NCI-H345 (cell line): ENCODE results near the gene GALNT12.

Experiments
- DNase-seq: peaks from one replicate; lab custom pipeline; 2025; lab: John Stamatoyannopoulos, UW

GALNT12 gene

GRCh38 chr9:98833090-98833956 is 25.9 kb downstream of the GALNT12 start:
- DNase-seq: no peak

- no peak for DNase-seq
Measured at GRCh38 chr9:98834386-98834785, 26.9 kb downstream of the GALNT12 start.

- no peak for DNase-seq
Measured at GRCh38 chr9:98836206-98836605, 28.7 kb downstream of the GALNT12 start.

DNA sequence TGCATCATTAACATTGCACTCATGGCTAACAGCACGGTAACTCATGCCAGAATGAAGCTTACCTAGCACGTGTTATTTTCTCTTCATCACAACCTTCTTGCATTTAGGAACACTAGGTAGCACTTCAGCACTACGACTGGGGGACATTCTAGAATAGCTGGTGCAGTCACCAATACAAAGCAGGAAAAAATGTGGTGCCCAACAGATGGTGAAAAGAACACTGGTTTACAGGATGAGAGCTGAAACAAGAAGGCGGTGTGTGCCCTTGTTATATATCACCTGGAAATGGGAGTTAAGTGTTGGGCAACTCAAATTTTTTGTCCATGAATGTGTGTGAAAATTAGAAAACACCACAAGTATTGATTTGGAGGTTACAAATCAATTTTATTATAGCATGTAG is 30.0 kb downstream of the GALNT12 start:
- DNase-seq: no peak

- no peak for DNase-seq
Measured at GRCh38 chr9:98838155-98838867, 30.8 kb downstream of the GALNT12 start.

DNA sequence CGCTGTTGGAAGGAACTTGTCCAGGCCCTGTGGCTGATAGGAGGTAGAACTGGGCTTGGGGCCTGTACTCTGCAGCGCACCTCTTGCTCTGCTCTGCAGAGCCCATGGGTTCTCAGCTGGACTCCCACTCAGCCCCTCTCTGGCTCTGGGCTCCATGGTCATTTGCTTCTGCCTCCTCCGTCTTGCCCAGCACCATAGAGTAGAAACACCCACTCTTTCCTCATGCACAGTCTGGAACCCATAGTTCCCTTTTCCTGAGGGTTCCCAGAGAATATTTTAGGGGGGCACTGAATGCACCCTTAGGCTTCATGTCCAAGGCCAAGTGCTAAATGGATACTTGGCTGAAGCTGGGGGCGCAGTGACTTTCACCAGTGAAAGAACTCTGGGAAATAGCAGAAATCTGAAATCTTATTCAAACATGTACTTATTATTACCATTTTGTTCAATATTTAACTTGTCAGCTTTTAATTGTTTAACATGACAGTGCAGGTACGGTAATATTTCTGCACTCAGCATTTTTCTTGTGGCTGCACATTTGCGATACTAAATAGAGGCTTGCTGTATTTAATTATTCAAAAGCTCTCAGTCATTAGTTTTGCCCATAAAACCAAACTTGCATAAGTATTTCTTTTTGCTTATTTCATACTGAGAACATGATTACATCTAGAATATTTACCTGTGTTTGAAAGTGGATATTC is 31.5 kb downstream of the GALNT12 start:
- DNase-seq: no peak

- no peak for DNase-seq
Measured at GRCh38 chr9:98839724-98840123, 32.3 kb downstream of the GALNT12 start.

DNA sequence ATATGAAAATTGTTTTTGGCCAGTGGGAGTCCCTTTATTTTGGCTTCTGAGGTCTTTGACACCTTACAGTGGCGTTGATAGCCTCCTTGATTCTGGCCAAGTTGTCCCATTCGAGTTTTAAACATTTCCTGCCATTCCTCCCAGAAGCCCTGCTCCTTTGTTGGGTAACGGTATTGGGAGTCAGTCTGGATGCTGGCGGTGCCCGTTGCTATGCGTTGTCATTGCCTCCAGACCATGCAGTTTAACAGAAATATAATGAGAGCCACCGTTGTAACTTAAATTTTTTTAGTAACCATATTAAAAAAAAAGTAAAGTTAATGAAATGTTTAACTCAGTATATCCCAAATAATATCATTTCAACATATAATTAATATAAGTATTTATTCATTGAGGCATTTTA is 35.0 kb downstream of the GALNT12 start:
- no peak for DNase-seq

GRCh38 chr9:98846081-98846480 is 38.6 kb downstream of the GALNT12 start:
- DNase-seq: no peak

DNA sequence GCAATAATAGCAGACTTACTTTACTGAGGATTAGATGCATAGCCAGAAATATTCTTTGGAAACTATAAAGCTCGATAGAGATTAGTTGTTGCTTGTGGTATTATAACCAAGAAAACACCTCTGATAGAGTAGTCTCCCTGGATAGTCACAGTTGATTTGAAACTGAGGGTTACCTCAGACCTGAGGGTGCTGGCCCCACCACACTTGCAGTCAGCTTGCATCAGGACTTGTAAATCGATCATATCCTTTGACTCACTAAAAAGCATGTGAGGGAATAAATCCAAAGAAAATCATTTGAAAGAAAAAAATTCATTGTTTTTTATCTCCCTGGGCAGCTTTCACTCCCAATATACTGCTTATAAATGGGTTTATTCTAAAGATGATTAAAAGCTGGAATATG is 39.4 kb downstream of the GALNT12 start:
- DNase-seq: no peak

DNA sequence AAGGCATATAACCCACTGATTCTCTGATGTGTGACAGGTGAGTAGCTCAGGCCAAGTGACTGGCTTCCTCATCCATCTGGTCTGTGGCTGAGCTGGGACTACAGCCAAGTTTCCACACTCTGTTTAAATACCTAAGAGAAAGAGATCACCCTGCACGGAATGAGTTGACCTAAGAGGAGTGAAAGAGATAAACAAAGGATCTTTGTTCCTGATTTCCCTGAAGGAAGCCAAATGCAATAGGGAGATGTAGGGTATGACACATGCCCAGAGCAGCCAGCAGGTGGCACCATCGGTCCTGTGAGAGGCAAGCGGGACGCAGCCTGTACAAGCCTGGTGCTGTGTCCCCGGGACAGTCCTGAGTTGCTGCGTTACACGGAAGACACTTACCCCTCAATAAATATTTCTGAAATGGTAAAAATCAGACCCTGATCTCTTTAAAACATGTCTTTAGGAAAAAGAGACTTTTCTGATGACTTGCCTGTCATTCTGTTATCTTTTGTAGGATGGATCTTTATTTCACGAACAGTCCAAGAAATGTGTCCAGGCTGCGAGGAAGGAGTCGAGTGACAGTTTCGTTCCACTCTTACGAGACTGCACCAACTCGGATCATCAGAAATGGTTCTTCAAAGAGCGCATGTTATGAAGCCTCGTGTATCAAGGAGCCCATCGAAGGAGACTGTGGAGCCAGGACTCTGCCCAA is 41.1 kb downstream of the GALNT12 start:
- peak; percentile 86 for DNase-seq

DNA sequence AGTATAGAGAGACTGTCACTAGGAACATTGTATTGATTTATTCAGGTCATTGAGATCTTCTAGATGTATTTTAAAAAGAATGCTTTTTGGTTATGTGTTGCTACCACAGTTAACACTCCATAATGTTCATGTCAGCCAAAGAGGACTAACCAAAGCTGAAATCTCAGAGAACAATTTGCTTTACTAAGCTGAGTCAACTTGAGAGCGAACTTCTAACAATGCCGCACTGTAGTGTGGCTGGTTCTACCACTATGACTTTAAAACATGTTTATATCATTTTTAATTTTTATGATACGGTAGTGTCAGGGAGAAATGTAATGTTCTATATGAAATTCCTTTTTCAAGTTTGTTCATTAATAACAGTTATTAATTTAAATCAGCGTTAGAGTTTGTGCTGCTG is 42.1 kb downstream of the GALNT12 start:
- DNase-seq: no peak

- no peak for DNase-seq
Measured at GRCh38 chr9:98850851-98851729, 43.6 kb downstream of the GALNT12 start.

DNA sequence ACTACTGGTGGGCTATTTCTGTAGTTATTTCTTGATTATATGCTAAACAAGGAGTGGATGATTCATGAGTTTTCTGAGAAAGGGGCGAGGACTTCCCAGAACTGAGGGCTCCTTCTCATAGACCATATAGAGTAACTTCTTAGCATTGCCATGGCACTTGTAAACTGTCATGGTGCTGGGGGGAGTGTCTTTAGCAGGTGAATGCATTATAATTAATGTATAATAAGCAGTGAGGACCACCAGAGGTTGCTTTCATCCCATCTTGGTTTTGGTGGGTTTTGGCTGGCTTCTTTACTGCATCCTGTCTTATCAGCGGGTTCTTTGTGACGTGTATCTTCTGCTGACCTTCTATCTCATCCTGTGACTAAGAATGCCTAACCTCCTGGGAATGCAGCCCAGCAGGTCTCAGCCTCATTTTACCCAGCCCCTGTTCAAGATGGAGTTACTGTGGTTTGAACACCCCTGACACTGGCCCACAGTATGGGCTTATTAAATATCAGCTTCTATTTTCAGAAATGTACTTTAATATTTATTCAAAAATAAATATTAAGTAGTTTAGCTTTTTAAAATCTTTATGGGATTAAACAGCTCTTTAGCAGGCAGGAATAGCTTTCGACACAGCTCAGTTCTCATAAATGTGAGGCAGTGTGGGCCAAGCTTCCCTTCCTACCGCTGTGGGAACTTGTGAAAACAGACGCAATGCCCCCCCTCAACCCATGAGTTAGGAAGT is 44.4 kb downstream of the GALNT12 start:
- no peak for DNase-seq

- no peak for DNase-seq
Measured at GRCh38 chr9:98852460-98852734, 44.9 kb downstream of the GALNT12 start.

DNA sequence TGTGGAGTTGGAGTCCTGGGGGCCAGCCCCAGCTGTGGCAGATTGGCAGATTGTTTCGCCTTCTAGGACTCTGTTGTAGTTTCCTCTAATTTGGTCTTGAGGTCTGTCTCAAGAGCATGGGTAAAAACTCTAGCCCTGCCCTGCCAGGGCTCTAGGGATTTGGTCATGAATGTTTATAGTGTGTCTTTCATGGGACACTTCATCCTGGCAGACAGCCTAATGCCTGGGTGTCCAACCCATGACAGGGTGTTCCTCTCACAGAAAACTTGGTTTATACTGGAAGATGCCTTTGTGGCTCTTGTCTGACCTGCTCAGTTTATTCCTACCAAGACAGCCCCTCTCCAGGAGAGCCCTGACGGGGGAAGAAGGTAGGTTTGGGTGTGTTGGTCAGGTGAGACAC is 45.5 kb downstream of the GALNT12 start:
- no peak for DNase-seq

DNA sequence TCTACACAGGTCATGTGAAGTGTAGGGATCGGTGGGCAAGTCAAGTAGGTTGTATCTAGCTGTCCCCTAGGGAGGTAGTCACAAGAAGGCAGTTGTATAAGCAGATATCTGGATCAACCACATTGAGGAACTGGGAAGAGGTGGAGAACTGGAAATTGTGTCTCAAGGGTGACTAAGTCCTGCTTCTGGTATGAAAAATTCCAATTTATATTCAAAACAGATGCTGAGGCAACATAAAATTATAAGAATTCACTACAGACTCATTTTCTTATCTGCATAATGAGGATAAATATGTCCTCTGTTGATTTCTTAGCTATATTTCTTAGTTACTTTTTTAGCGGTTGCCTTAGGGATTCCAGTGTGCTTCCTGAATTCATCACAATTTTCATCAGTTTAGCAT is 46.8 kb downstream of the GALNT12 start:
- no peak for DNase-seq

DNA sequence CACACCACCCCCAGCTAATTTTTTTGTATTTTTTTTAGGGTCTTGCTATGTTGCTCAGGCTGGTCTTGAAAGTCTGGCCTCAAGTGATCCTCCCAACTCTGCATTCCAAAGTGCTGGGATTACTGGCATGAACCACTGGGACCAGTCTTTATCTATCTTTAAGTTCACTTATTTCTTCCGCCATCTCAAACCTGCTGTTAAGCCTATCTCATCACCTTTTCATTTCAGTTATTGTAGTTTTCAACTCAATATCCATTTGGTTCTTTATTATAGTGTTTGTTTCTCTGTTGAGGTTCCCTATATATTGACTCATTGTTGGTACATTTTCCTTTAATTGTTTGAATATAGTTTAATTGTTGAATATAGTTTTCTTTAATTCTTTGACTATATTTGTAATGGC is 48.1 kb downstream of the GALNT12 start:
- DNase-seq: no peak

GRCh38 chr9:98856982-98857381 is 49.5 kb downstream of the GALNT12 start:
- no peak for DNase-seq

DNA sequence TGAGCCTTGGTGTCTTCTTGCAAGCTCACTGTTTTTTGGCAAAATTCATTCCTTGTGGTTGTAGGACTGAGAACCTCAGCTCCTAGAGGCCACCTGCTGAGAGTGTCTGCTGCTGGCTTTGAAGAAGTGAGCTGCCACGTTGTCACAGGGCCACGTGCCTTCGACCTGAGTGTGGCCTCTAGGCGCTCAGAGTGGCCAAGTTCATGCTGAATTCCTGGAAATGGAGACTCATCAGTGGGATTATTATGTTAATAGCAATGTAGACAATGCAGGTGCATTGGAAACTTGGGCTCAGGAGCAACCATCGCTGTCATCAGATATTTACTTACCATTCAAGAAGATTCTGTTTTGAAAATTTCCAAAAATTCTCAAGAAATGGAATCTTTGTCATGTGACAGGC is 52.5 kb downstream of the GALNT12 start:
- no peak for DNase-seq

DNA sequence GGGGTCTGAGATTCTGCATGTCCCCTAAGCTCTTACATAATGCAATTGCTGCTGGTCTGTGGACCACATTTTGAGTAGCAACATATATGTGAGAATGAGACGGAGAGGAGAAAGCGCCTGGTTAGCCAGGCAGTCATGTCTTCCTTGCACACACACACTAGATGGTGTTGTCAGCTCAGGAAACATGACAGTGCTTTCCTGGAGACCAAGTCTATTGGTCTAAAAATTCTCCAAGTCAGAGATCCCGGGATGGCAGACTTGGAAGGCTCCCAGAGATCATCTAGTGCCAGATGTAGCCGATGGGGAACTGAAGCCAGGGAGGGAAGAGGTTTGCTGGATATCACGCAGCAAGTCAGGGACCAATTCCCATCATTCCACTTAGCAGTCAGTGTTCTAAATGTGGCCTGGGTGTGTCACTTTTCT is 53.4 kb downstream of the GALNT12 start:
- DNase-seq: peak; percentile 7
